GM19467 (cell line): ENCODE results near the gene NR3C2.

Source experiments
- ATAC-seq: cut with Tn5 transposase; IDR thresholded peaks from one replicate; pipeline ENCODE4 v1.9.1; 2021; ENCODE audit warnings: mild to moderate bottlenecking, moderate library complexity; ENCODE audit not compliant: unreplicated experiment

Gene NR3C2

GRCh38 chr4:148059617-148060180 lies 382.5 kb downstream of the NR3C2 start:
- no peak for ATAC-seq

- ATAC-seq = no peak
These were observed 384.0 kb downstream of the NR3C2 start for GRCh38 chr4:148057984-148058859.

DNA sequence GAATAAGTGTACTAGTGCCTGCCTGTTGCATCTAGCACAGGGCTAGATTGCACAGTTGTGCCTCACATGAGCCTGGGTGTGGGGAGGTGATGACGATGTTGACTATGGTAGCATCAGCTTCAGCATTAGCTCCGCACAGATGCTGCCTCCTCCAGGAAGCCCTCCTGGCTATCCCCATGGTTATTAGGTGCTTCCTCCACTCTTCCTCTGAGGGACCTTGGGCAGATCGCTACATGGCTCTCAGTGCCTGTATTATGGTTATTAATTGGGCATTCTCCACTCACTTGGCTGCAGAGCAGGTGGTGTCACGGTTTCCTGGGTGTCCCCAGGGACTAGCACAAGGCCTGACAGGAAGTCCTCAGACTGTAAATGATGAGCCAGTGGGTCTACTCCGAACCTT lies 384.7 kb downstream of the NR3C2 start:
- peak; percentile 46 for ATAC-seq

GRCh38 chr4:148056879-148057278 lies 385.3 kb downstream of the NR3C2 start:
- ATAC-seq = peak; percentile 79

DNA sequence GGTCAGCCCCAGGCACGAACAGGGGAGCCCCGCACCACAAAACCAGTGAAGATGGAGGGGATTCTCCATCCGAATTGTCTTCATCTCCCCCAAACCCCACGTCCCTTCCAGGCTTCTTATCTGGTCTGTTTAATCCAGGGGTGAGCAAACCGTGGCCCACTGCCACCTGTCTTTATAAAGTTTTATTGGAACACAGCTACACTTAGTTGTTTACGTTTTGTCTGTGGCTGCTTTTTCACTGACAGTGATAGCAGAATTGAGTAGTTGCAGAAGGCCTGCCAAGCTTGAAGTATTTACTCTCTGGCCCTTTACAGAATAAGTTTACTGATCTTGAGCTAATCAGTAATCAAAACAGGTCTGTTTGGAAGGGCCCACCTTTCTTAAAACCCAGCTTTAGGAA lies 386.4 kb downstream of the NR3C2 start:
- ATAC-seq = peak; percentile 20

GRCh38 chr4:148054275-148054674 lies 387.9 kb downstream of the NR3C2 start:
- no peak for ATAC-seq

DNA sequence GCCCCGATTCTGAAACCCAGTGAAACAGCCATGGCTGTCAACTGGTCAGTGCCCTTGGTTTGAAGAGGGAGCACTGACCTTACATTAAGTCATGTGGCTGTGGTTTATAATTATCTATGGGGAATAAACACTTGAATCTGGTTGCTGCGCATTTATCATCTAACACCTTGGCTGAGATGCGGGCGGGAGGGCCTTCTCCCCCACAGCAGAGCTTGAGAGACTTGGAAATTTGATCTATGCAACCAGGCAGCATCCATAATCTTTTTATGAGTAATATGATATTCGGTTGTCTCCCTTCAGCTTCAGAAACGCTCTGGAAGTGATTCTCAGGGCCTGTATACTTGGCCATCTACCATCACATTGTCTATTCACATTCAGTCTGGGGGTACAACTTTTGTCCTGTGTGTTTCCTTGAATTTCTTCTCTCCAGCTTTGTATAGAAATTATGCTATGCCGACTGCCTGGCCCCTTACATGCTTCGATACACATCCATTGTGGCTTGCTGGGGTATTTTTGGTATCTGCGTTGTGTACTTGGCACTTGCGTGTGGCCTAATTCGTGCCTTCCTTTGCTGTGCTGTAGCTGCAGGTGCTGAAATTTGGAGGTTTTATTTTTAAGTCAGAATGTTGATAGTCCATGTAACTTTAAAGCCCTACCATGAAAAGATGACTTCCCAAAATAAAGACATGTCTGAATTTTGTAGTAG lies 388.8 kb downstream of the NR3C2 start:
- no peak for ATAC-seq

- ATAC-seq = no peak
These were observed 389.8 kb downstream of the NR3C2 start for GRCh38 chr4:148052448-148052847.

GRCh38 chr4:148051403-148051802 lies 390.8 kb downstream of the NR3C2 start:
- ATAC-seq = no peak

GRCh38 chr4:148048598-148048997 lies 393.6 kb downstream of the NR3C2 start:
- ATAC-seq = no peak

DNA sequence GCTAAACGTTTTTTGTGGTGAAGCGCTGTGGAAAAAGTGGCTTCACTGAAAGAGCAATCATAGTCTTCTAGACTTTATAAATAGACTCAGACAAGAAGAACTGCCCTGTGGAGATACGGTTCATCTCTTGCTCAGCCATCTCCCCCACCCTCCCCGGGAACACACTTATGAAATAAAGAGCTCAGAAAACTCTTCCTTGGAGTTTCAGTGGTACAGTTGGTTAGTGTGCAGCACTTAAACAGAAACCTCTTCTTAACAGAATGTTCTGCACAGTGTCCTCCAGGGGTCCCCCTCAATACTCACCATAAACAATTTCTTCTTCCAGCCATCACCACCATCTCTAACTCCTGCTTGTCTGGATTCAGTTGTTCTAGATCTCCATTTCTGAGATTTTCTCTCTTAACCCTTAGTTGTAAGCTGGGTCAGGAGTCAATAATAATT lies 397.3 kb downstream of the NR3C2 start:
- ATAC-seq = peak; percentile 97

DNA sequence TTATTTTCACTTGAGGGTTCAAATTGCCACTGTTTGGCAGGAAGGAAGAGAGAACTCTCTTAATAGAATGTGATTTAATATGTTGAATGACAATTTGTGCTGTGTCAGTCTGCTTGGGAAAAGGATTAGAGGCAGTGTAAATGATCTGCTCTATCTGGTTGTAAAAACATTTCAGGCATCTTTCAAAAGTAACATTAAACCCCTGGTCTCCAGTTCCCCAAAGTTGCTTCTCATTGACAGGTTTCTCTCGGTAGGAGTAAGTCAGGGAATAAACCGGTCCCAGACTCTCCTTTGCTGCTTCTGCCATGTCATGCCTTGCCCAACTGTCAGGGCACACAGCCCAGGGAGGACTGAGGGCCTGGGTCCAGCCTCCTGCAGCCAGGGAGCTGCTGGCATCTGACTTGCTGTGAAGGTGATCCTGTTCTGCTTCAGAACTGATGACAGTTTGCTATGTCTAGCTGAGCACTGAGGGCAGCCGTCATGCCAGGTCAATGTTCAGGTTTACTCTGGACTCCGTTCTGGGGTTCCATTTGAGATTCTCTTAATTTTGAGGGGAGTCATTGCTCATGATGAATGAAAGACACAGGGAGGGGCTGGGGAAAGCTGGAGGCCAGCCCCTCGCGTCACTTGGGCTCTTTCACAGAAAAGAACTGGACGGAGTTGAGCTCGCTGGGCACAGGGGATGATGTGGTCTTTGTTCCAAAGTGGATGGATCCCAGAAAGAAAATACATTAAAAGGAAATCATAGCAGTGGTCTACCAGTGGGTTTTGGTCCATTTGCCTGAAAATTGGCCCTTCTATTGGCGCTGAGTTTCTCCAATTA lies 397.9 kb downstream of the NR3C2 start:
- no peak for ATAC-seq

GRCh38 chr4:148041606-148042329 lies 400.4 kb downstream of the NR3C2 start:
- ATAC-seq = no peak

- no peak for ATAC-seq
These were observed 407.4 kb downstream of the NR3C2 start for GRCh38 chr4:148034813-148035212.

- no peak for ATAC-seq
These were observed 411.9 kb downstream of the NR3C2 start for GRCh38 chr4:148030193-148030873.

DNA sequence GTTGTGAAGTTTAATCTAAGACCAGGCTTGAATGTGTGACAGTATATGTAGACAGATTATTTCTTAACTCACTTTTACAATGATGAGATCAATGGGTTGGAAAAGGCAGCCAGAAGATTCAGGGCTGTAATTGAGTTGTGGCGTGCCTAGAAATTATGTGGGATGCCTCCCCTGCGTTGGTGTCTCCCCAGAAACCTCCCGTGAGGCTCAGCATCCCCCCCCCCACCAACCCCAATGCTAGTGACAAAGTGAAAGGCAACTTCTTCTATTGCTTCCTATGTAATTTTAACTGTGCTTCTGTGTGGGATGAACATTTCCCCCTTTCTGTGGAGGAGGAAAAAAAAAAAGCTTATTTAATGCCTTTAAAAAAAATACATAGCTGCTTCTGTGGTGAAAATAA lies 412.4 kb downstream of the NR3C2 start:
- ATAC-seq = no peak
